Endothelial cell (in vitro differentiated cells): ENCODE measurements around the gene PALM2AKAP2. TPM values are rescaled to one million over a fixed set of nuclear protein-coding genes. Genes with fewer than 3 reads are reported as not detected.

ENCODE experiments used
- DNase-seq: peaks from one replicate; pipeline ENCODE4 v3.0.0; 2021; ENCODE audit warnings: low spot score
- H3K27ac Mint-ChIP-seq: one replicate; pipeline ENCODE4 v1.8.0; 2021; ENCODE audit warnings: mixed read lengths, inconsistent platforms; ENCODE audit not compliant: unreplicated experiment
- H3K27me3 Mint-ChIP-seq: one replicate; pipeline ENCODE4 v1.8.0; 2021; ENCODE audit warnings: mild to moderate bottlenecking, moderate library complexity, mixed read lengths, inconsistent platforms; ENCODE audit not compliant: unreplicated experiment
- H3K36me3 Mint-ChIP-seq: one replicate; pipeline ENCODE4 v1.8.0; 2021; ENCODE audit warnings: mild to moderate bottlenecking, low read depth, mixed read lengths, inconsistent platforms; ENCODE audit not compliant: unreplicated experiment
- H3K4me1 Mint-ChIP-seq: one replicate; pipeline ENCODE4 v1.8.0; 2021; ENCODE audit warnings: mild to moderate bottlenecking, mixed read lengths, inconsistent platforms; ENCODE audit not compliant: unreplicated experiment
- H3K4me3 Mint-ChIP-seq: one replicate; pipeline ENCODE4 v1.8.0; 2021; ENCODE audit warnings: mild to moderate bottlenecking, mixed read lengths, inconsistent platforms; ENCODE audit not compliant: unreplicated experiment
- H3K9me3 Mint-ChIP-seq: one replicate; pipeline ENCODE4 v1.8.0; 2021; ENCODE audit warnings: mixed read lengths, inconsistent platforms; ENCODE audit not compliant: unreplicated experiment
- CTCF ChIP-seq: fragments of 200-600 bp; sonication (generic); IDR thresholded peaks from one replicate; pipeline ENCODE4 v1.5.0; 2021; ENCODE audit warnings: antibody characterized with exemption; ENCODE audit not compliant: unreplicated experiment
- total RNA-seq: library from RNA; stranded (reverse); fragmentation: NEBNext Ultra II Directional; extraction: Animal tissue kit (Norgen Biotek cat#: 25700); gene quantifications from one replicate; pipeline ENCODE4 v1.2.1, GENCODE V29; 2021; ENCODE audit not compliant: unreplicated experiment

The PALM2AKAP2 gene
- total RNA-seq, 1 donor from 2014 or later: 1.2 TPM

- Mint-ChIP-seq H3K4me3 (no peak overlapping the region), H3K36me3 (no peaks in the 10 kb centered on the region)
- no peak for TF ChIP-seq CTCF
Observed at GRCh38 chr9:109806506-109807115, 26.6 kb downstream of the PALM2AKAP2 start.

GRCh38 chr9:109811876-109812275, 31.9 kb downstream of the PALM2AKAP2 start:
- Mint-ChIP-seq H3K4me3 (no peak overlapping the region), H3K9me3 (no peaks in the 10 kb centered on the region), H3K27ac (no peak overlapping the region), H3K4me1 (no peaks in the 10 kb centered on the region), H3K27me3 (peaks cover 4% of the 10 kb centered on the region), H3K36me3 (no peaks in the 10 kb centered on the region)
- no peak for DNase-seq
- TF ChIP-seq CTCF: no peak

More at GRCh38 chr9:109806506-109807115, 26.6 kb downstream of the PALM2AKAP2 start:
- no peak for DNase-seq
- Mint-ChIP-seq H3K4me1 (peaks cover 2% of the 10 kb centered on the region), H3K27ac (no peak overlapping the region), H3K27me3 (peaks cover 4% of the 10 kb centered on the region), H3K9me3 (no peaks in the 10 kb centered on the region)

- no peaks in the 10 kb centered on the region for H3K36me3 Mint-ChIP-seq
- no peaks in the 10 kb centered on the region for H3K4me1 Mint-ChIP-seq
- no peak for TF ChIP-seq CTCF
- DNase-seq: no peak
- no peak overlapping the region for H3K4me3 Mint-ChIP-seq
- H3K27me3 Mint-ChIP-seq: peaks cover 4% of the 10 kb centered on the region
- H3K27ac Mint-ChIP-seq: no peak overlapping the region
- H3K9me3 Mint-ChIP-seq: no peaks in the 10 kb centered on the region
Observed at GRCh38 chr9:109812331-109812730, 32.3 kb downstream of the PALM2AKAP2 start.

- Mint-ChIP-seq H3K27ac (no peak overlapping the region), H3K36me3 (no peaks in the 10 kb centered on the region), H3K27me3 (peaks cover 4% of the 10 kb centered on the region), H3K9me3 (no peaks in the 10 kb centered on the region), H3K4me1 (no peaks in the 10 kb centered on the region), H3K4me3 (no peak overlapping the region)
- no peak for TF ChIP-seq CTCF
- no peak for DNase-seq
Observed at GRCh38 chr9:109812818-109813281, 32.9 kb downstream of the PALM2AKAP2 start.

GRCh38 chr9:109813303-109813702, 33.3 kb downstream of the PALM2AKAP2 start:
- Mint-ChIP-seq H3K4me1 (no peaks in the 10 kb centered on the region), H3K9me3 (no peaks in the 10 kb centered on the region), H3K4me3 (no peak overlapping the region), H3K36me3 (no peaks in the 10 kb centered on the region), H3K27ac (no peak overlapping the region), H3K27me3 (peaks cover 2% of the 10 kb centered on the region)
- TF ChIP-seq CTCF: no peak
- DNase-seq: no peak
